Measurements from ENCODE around the gene STAG1. TPM values are rescaled to one million over a fixed set of nuclear protein-coding genes. Genes with fewer than 3 reads are reported as not detected.

The STAG1 gene
- total RNA-seq, 1 experiment from 2014 or later, result 34.6 TPM

DNA sequence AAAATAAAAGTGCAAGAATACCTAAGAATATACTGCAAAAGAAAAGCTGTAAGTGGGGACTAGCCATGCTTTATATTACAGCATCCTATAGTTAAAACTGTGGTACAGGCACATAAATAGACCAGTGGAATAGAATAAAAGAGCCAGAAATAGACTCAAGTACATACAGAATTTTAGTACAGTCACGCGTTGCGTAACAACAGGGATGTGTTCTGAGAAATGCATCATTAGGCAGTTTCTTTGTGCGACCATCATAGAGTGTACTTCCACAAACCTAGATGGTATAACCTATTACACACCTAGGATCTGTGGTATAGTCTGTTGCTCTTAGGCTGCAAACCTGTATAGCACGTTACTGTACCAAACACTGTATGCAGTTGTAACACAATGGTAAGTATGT lies 440.2 kb downstream of the STAG1 start:
- H2AFZ ChIP-seq (ENCODE audit: low read length), result no peak overlapping the region
- no peak overlapping the region for H3K9ac ChIP-seq (ENCODE audit: extremely low read depth, insufficient read length, low read length)
- H3K23me2 ChIP-seq (ENCODE audit: insufficient read length, low read depth, low read length, poor library complexity, severe bottlenecking), result no peaks in the 10 kb centered on the region
- no peak overlapping the region for H3K27ac ChIP-seq (ENCODE audit: insufficient read length, low read depth, low read length)
- no peak overlapping the region for H3T11ph ChIP-seq (ENCODE audit: low read length)
- no peaks in the 10 kb centered on the region for H4K20me1 ChIP-seq (ENCODE audit: control insufficient read depth, insufficient read depth, insufficient read length)
- no peak overlapping the region for H2BK5ac ChIP-seq (ENCODE audit: insufficient read length, low read length)
- TF ChIP-seq, protein P1, sequence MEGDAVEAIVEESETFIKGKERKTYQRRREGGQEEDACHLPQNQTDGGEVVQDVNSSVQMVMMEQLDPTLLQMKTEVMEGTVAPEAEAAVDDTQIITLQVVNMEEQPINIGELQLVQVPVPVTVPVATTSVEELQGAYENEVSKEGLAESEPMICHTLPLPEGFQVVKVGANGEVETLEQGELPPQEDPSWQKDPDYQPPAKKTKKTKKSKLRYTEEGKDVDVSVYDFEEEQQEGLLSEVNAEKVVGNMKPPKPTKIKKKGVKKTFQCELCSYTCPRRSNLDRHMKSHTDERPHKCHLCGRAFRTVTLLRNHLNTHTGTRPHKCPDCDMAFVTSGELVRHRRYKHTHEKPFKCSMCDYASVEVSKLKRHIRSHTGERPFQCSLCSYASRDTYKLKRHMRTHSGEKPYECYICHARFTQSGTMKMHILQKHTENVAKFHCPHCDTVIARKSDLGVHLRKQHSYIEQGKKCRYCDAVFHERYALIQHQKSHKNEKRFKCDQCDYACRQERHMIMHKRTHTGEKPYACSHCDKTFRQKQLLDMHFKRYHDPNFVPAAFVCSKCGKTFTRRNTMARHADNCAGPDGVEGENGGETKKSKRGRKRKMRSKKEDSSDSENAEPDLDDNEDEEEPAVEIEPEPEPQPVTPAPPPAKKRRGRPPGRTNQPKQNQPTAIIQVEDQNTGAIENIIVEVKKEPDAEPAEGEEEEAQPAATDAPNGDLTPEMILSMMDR (conservative IDR thresholded peaks at IDR 0.05), result no peak
- Mint-ChIP-seq H3K36me3 (ENCODE audit: insufficient read depth in 1 of 3, low read depth in 3 of 3) (peaks cover 6 to 34% (median 18%) of the 10 kb centered on the region in 3 experiments; a peak in 6 of 7 replicates), H3K27me3 (ENCODE audit: low read depth) (no peaks in the 10 kb centered on the region), H3K4me1 (no peaks in the 10 kb centered on the region), H3K9me3 (no peaks in the 10 kb centered on the region), H3K4me3 (no peak overlapping the region), H3K27ac (no peak overlapping the region)
- no peak overlapping the region for H3K14ac ChIP-seq (ENCODE audit: insufficient read depth, low read length)
- H2BK15ac ChIP-seq (ENCODE audit: low read depth, low read length), result no peak overlapping the region
- no peaks in the 10 kb centered on the region for H3K9me3 ChIP-seq (ENCODE audit: control insufficient read depth, low read depth, low read length)
- H3K23ac ChIP-seq (ENCODE audit: insufficient read length, low read depth, low read length), result no peak overlapping the region
- no peak overlapping the region for H4K91ac ChIP-seq (ENCODE audit: insufficient read length, low read depth, low read length)
- WGBS (ENCODE audit: extremely low coverage, insufficient read length, low lambda C conversion rate), result no CpG with 5 or more reads among the region's 5 CpGs
- H2AK5ac ChIP-seq (ENCODE audit: insufficient read length, low read length), result no peak overlapping the region
- no peak overlapping the region for H4K5ac ChIP-seq (ENCODE audit: insufficient read length, low read depth, low read length)
- no peak overlapping the region for H3K56ac ChIP-seq (ENCODE audit: insufficient read length, low read depth, low read length)
- no peaks in the 10 kb centered on the region for H3K79me2 ChIP-seq (ENCODE audit: insufficient read depth, low read length)
- no peak overlapping the region for H3K18ac ChIP-seq (ENCODE audit: insufficient read length, low read depth, low read length)
- H3K4me1 ChIP-seq (ENCODE audit: insufficient read depth, low read length), result no peaks in the 10 kb centered on the region
- H4K8ac ChIP-seq (replicated peaks; ENCODE audit: insufficient read length, low read depth, low read length), result no peak overlapping the region
- DNase-seq, result no peak
- no peak overlapping the region for H2BK120ac ChIP-seq (ENCODE audit: low read depth, low read length, poor library complexity, severe bottlenecking)
- H3K79me1 ChIP-seq (ENCODE audit: insufficient read depth, low read depth, low read length, poor library complexity, severe bottlenecking), result no peaks in the 10 kb centered on the region
- H2BK20ac ChIP-seq (ENCODE audit: low read depth, low read length, poor library complexity, severe bottlenecking), result no peak overlapping the region
- no peak overlapping the region for H3K4ac ChIP-seq (ENCODE audit: low read depth, low read length)
- H2BK12ac ChIP-seq (ENCODE audit: insufficient read length, low read depth, low read length), result no peak overlapping the region
- no peak overlapping the region for H3K4me2 ChIP-seq (ENCODE audit: insufficient read depth, insufficient read length, low read length)
- H3K27me3 ChIP-seq (ENCODE audit: insufficient read depth, low read length), result no peaks in the 10 kb centered on the region

Measured in H9 (cell line).